Nephron (organoid): ENCODE results near the gene TCERG1L.

ENCODE experiments used
- H3K27ac Mint-ChIP-seq, 3 experiments: 2 replicates each; pipeline ENCODE4 v1.8.0; 2020; ENCODE audit warnings: mixed read lengths in 3 of 3, mild to moderate bottlenecking in 2 of 3, moderate library complexity in 1 of 3
- H3K27me3 Mint-ChIP-seq: 2 replicates; pipeline ENCODE4 v1.8.0; 2021; ENCODE audit warnings: low read depth, mild to moderate bottlenecking, moderate library complexity, mixed read lengths
- H3K36me3 Mint-ChIP-seq: 2 replicates; pipeline ENCODE4 v1.8.0; 2020; ENCODE audit warnings: low read depth, mixed read lengths
- H3K4me1 Mint-ChIP-seq: 2 replicates; pipeline ENCODE4 v1.8.0; 2020; ENCODE audit warnings: mixed read lengths
- H3K4me3 Mint-ChIP-seq, 3 experiments: 2 replicates each; pipeline ENCODE4 v1.8.0; 2020; ENCODE audit warnings: mild to moderate bottlenecking in 3 of 3, mixed read lengths in 3 of 3, moderate library complexity in 2 of 3
- H3K9me3 Mint-ChIP-seq: 2 replicates; pipeline ENCODE4 v1.8.0; 2020; ENCODE audit warnings: mixed read lengths
- CTCF ChIP-seq, 3 experiments: fragments of 200-600 bp; sonication (generic); IDR thresholded peaks; one replicate each; pipeline ENCODE4 v1.5.0; 2021; ENCODE audit warnings: antibody characterized with exemption in 3 of 3; ENCODE audit not compliant: unreplicated experiment in 3 of 3

The TCERG1L gene

GRCh38 chr10:131245475-131246059 is 66.0 kb downstream of the TCERG1L start:
- Mint-ChIP-seq H3K9me3 (no peaks in the 10 kb centered on the region), H3K4me3 (no peak overlapping the region), H3K4me1 (peaks cover 19% of the 10 kb centered on the region), H3K36me3 (no peaks in the 10 kb centered on the region), H3K27ac (no peak overlapping the region), H3K27me3 (peaks cover 38% of the 10 kb centered on the region)
- TF ChIP-seq CTCF (IDR thresholded peaks at IDR 0.05; ENCODE audit: unreplicated experiment in 3 of 3): no peak

GRCh38 chr10:131244836-131245235 is 66.7 kb downstream of the TCERG1L start:
- H3K4me1 Mint-ChIP-seq: peaks cover 12% of the 10 kb centered on the region
- no peaks in the 10 kb centered on the region for H3K36me3 Mint-ChIP-seq
- H3K27ac Mint-ChIP-seq: no peak overlapping the region
- H3K27me3 Mint-ChIP-seq: peaks cover 37% of the 10 kb centered on the region
- H3K9me3 Mint-ChIP-seq: no peaks in the 10 kb centered on the region
- H3K4me3 Mint-ChIP-seq: no peak overlapping the region
- no peak for TF ChIP-seq CTCF (IDR thresholded peaks at IDR 0.05; ENCODE audit: unreplicated experiment in 3 of 3)

GRCh38 chr10:131243076-131243475 is 68.4 kb downstream of the TCERG1L start:
- Mint-ChIP-seq H3K36me3 (no peaks in the 10 kb centered on the region), H3K4me1 (peaks cover 12% of the 10 kb centered on the region), H3K27ac (no peak overlapping the region), H3K27me3 (peaks cover 36% of the 10 kb centered on the region), H3K9me3 (no peaks in the 10 kb centered on the region), H3K4me3 (no peak overlapping the region)
- no peak for TF ChIP-seq CTCF (IDR thresholded peaks at IDR 0.05; ENCODE audit: unreplicated experiment in 3 of 3)

GRCh38 chr10:131242007-131242406 is 69.5 kb downstream of the TCERG1L start:
- Mint-ChIP-seq H3K9me3 (no peaks in the 10 kb centered on the region), H3K4me1 (peaks cover 12% of the 10 kb centered on the region), H3K4me3 (no peak overlapping the region), H3K27me3 (peaks cover 43% of the 10 kb centered on the region), H3K27ac (no peak overlapping the region), H3K36me3 (no peaks in the 10 kb centered on the region)
- TF ChIP-seq CTCF (IDR thresholded peaks at IDR 0.05; ENCODE audit: unreplicated experiment in 3 of 3): peak; percentile 41 to 65 (median 57)

GRCh38 chr10:131240691-131241090 is 70.8 kb downstream of the TCERG1L start:
- H3K36me3 Mint-ChIP-seq: no peaks in the 10 kb centered on the region
- H3K4me3 Mint-ChIP-seq: no peak overlapping the region
- no peak overlapping the region for H3K27ac Mint-ChIP-seq
- H3K27me3 Mint-ChIP-seq: peaks cover 52% of the 10 kb centered on the region
- peaks cover 12% of the 10 kb centered on the region for H3K4me1 Mint-ChIP-seq
- TF ChIP-seq CTCF (IDR thresholded peaks at IDR 0.05; ENCODE audit: unreplicated experiment in 3 of 3): no peak
- H3K9me3 Mint-ChIP-seq: no peaks in the 10 kb centered on the region

- Mint-ChIP-seq H3K27me3 (peaks cover 58% of the 10 kb centered on the region), H3K36me3 (no peaks in the 10 kb centered on the region), H3K4me3 (no peak overlapping the region), H3K4me1 (peaks cover 12% of the 10 kb centered on the region), H3K27ac (no peak overlapping the region), H3K9me3 (no peaks in the 10 kb centered on the region)
- TF ChIP-seq CTCF (IDR thresholded peaks at IDR 0.05; ENCODE audit: unreplicated experiment in 3 of 3): no peak
Observed at GRCh38 chr10:131239926-131240325, 71.6 kb downstream of the TCERG1L start.
